K562 (cell line): ENCODE results near the gene ISL1. TPM values are rescaled to one million over a fixed set of nuclear protein-coding genes. Genes with fewer than 3 reads are reported as not detected.

Experiments used
- ATAC-seq: fragments of 200-7000 bp; cut with Tn5 transposase; 3 replicates; pipeline ENCODE4 v1.9.1; 2020; ENCODE audit warnings: moderate library complexity
- BruUV-seq: library from RNA; stranded (reverse); fragments of 400-500 nt; replicated peaks from 2 replicates; lab custom pipeline; 2021; lab: Mats Ljungman, UMichigan
- CTCF ChIA-PET: fragments of 300-600 bp; formaldehyde crosslinking; extraction: SDS; loops from one replicate; lab custom pipeline; 2021; ENCODE audit warnings: low intra/inter-chr PET ratio; lab: Yijun Ruan, JAX
- POLR2A ChIA-PET: fragments of 300-600, 350-650 bp; sonication (Branson Sonifier 250); formaldehyde crosslinking; extraction: SDS; loops from one replicate; lab custom pipeline; 2021; ENCODE audit warnings: antibody characterized with exemption, inconsistent platforms; lab: Yijun Ruan, JAX
- DNase-seq, 4 experiments: peaks; one replicate each; pipeline versions ENCODE4 v3.0.0 to v3.0.0-alpha.2; 2011 to 2018; ENCODE audit warnings: low spot score in 3 of 4, mixed read lengths in 3 of 4; ENCODE audit errors: extremely low read depth in 1 of 4
- FAIRE-seq: peaks from 2 replicates; lab custom pipeline; 2011; peaks lifted over from hg19 to GRCh38; lab: Jason Lieb, UNC
- H2AFZ ChIP-seq: 2 replicates; pipeline ENCODE4 v1.6.0; 2011; ENCODE audit warnings: low read depth, low read length, control low read depth, inconsistent platforms
- H3K27ac ChIP-seq: fragments of 200-600 bp; 3 replicates; pipeline ENCODE4 v1.8.0; 2011; ENCODE audit warnings: low read depth, mild to moderate bottlenecking, control low read depth, inconsistent platforms, low read length, moderate library complexity, mixed read lengths; ENCODE audit errors: extremely low read depth
- H3K27me3 ChIP-seq, 2 experiments: fragments of 300-600 bp in 1 of 2; 2 replicates in 1 of 2; 3 replicates in 1 of 2; pipeline versions ENCODE4 v1.6.0 to v1.8.0; 2011; ENCODE audit warnings: inconsistent platforms in 2 of 2, low read length in 2 of 2, mild to moderate bottlenecking in 1 of 2, mixed read lengths in 1 of 2, moderate library complexity in 1 of 2; ENCODE audit not compliant: control insufficient read depth in 2 of 2, insufficient read depth in 2 of 2
- H3K36me3 ChIP-seq: fragments of 300-600 bp; 3 replicates; pipeline ENCODE4 v1.8.0; 2011; ENCODE audit warnings: mild to moderate bottlenecking, low read length, inconsistent platforms; ENCODE audit not compliant: control insufficient read depth, insufficient read depth
- H3K4me1 ChIP-seq, 2 experiments: fragments of 200-600 bp in 1 of 2; replicated peaks in 1 of 2; 2 replicates in 1 of 2; 3 replicates in 1 of 2; pipeline versions ENCODE4 v1.5.1 to v1.8.0; 2011; ENCODE audit warnings: inconsistent platforms in 2 of 2, low read length in 2 of 2, mild to moderate bottlenecking in 1 of 2, mixed read lengths in 1 of 2, moderate library complexity in 1 of 2; ENCODE audit not compliant: control insufficient read depth in 2 of 2, insufficient read depth in 2 of 2
- H3K4me2 ChIP-seq: 2 replicates; pipeline ENCODE4 v1.6.1; 2011; ENCODE audit warnings: low read length, control low read depth, inconsistent platforms, mixed read lengths; ENCODE audit not compliant: insufficient read depth
- H3K4me3 ChIP-seq: fragments of 200-600 bp; sonication (generic), shearing (Covaris generic); 2 replicates; pipeline ENCODE4 v1.5.1; 2016; ENCODE audit warnings: control low read depth, inconsistent platforms
- H3K79me2 ChIP-seq: fragments of 200-600 bp; 3 replicates; pipeline ENCODE4 v1.8.0; 2011; ENCODE audit warnings: low read length, inconsistent platforms; ENCODE audit not compliant: control insufficient read depth, insufficient read depth
- H3K9ac ChIP-seq, 2 experiments: 2 replicates each; pipeline versions ENCODE4 v1.6.0 to v1.6.1; 2011; ENCODE audit warnings: low read depth in 2 of 2, low read length in 2 of 2, control low read depth in 1 of 2, inconsistent platforms in 1 of 2, mild to moderate bottlenecking in 1 of 2, mixed read lengths in 1 of 2; ENCODE audit not compliant: insufficient read depth in 1 of 2
- H3K9me1 ChIP-seq: one replicate; pipeline ENCODE4 v1.6.0; 2011; ENCODE audit warnings: inconsistent platforms, mild to moderate bottlenecking, low read length, moderate library complexity; ENCODE audit not compliant: control insufficient read depth, insufficient read depth
- H3K9me3 ChIP-seq: replicated peaks from 2 replicates; pipeline ENCODE4 v1.5.1; 2011; ENCODE audit warnings: low read depth, low read length, inconsistent platforms; ENCODE audit not compliant: control insufficient read depth, insufficient read depth
- H4K20me1 ChIP-seq: replicated peaks from 2 replicates; pipeline ENCODE4 v1.6.1; 2011; ENCODE audit warnings: low read length, inconsistent platforms, mixed read lengths; ENCODE audit not compliant: control insufficient read depth, insufficient read depth
- ARID4B ChIP-seq: sonication (generic); formaldehyde crosslinking; IDR thresholded peaks from 2 replicates; pipeline ENCODE4 v1.8.0; 2022; ENCODE audit warnings: mild to moderate bottlenecking, missing genetic modification reagents
- CREM ChIP-seq: IDR thresholded peaks from 2 replicates; pipeline ENCODE4 v1.6.1; 2014; ENCODE audit warnings: antibody characterized with exemption, low read depth
- DPF2 ChIP-seq: fragments of 450-650 bp; IDR thresholded peaks from 2 replicates; pipeline ENCODE4 v1.6.1; 2016
- JUNB ChIP-seq: fragments of 450-650 bp; formaldehyde crosslinking; conservative IDR thresholded peaks from 2 replicates; pipeline ENCODE4 v1.4.0; 2020; ENCODE audit warnings: mild to moderate bottlenecking
- MAFK ChIP-seq: IDR thresholded peaks from 2 replicates; pipeline ENCODE4 v1.6.1; 2011; ENCODE audit warnings: low read length, improper control_type of control experiment
- NBN ChIP-seq: fragments of 450-650 bp; IDR thresholded peaks from 2 replicates; pipeline ENCODE4 v1.6.1; 2016; ENCODE audit warnings: low read depth, mild to moderate bottlenecking
- SRSF7 ChIP-seq: fragments of 200-400 bp; formaldehyde crosslinking; optimal IDR thresholded peaks from 2 replicates; pipeline ENCODE3; 2017; ENCODE audit warnings: mild to moderate bottlenecking, low read depth, low read length
- ZNF121 ChIP-seq: sonication (generic); formaldehyde crosslinking; conservative IDR thresholded peaks from 2 replicates; pipeline ENCODE4 v1.8.0; 2022; ENCODE audit warnings: missing genetic modification reagents
- ZNF23 ChIP-seq: fragments of 250-450 bp; sonication (Bioruptor Pico); IDR thresholded peaks from 2 replicates; pipeline ENCODE4 v1.4.0; 2020; ENCODE audit warnings: mild to moderate bottlenecking
- ZNF232 ChIP-seq: sonication (generic); formaldehyde crosslinking; IDR thresholded peaks from 2 replicates; pipeline ENCODE4 v1.8.0; 2022; ENCODE audit warnings: mild to moderate bottlenecking, missing genetic modification reagents
- ZNF695 ChIP-seq: fragments of 450-650 bp; formaldehyde crosslinking; IDR thresholded peaks from 2 replicates; pipeline ENCODE4 v1.4.0; 2020; ENCODE audit warnings: mild to moderate bottlenecking, moderate library complexity
- WGBS: fragments of 100-300 bp; shearing (Covaris generic); methylation state at CpG from one replicate; pipeline ENCODE4 v1.1.6; 2016; ENCODE audit warnings: low coverage, mixed read lengths; ENCODE audit not compliant: insufficient coverage; ENCODE audit errors: missing lambda C conversion rate; 5-methylcytosine and 5-hydroxymethylcytosine counted together
- in situ Hi-C: fragments of 300-500 bp; cut with MboI; formaldehyde crosslinking; loops from 4 replicates; pipeline ENCODE4 v1.15.0; 2018; ENCODE audit warnings: inconsistent platforms, mixed read lengths
- intact Hi-C: fragments of 100-400 bp; cut with micrococcal nuclease; formaldehyde crosslinking; loops from 2 replicates; pipeline ENCODE4 v1.14.2; 2022
- polyA plus RNA-seq, 8 experiments: library from polyadenylated mRNA; depleted of rRNA in 4 of 8; stranded (reverse) in 5 of 8; unstranded in 3 of 8; fragments of >200 nt; fragmentation: Nextera tagmentation in 2 of 8; fragmentation: Illumina TruSeq in 1 of 8; extraction: Ambion mirVana in 2 of 8; extraction: Trizol in 1 of 8; gene quantifications; 2 replicates each; pipeline versions ENCODE4 v1.2.1 to v1.2.3, GENCODE V29; 2011 to 2014; ENCODE audit warnings: inconsistent platforms in 1 of 8, missing spikeins in 1 of 8
- total RNA-seq, 7 experiments: library from RNA; depleted of rRNA in 6 of 7; stranded (reverse); fragments of >200 nt in 6 of 7; fragmentation: Illumina TruSeq in 2 of 7; extraction: Trizol in 2 of 7; gene quantifications; 2 replicates each; pipeline versions ENCODE4 v1.2.1 to v1.2.3, GENCODE V29; 2011 to 2021; ENCODE audit warnings: low replicate concordance in 1 of 7
- TF ChIP-seq, protein P1 (sequence below): fragments of 450-650 bp; conservative IDR thresholded peaks from 2 replicates; pipeline ENCODE4 v1.6.1; 2016; ENCODE audit warnings: missing genetic modification characterization, low read depth, mild to moderate bottlenecking, control low read depth, missing compliant biosample characterization

The ISL1 gene
- total and polyA plus RNA-seq, 9 of the 15 experiments (the other 6 are each of a cell fraction or from before 2014, with no cell fraction given), result not detected

DNA sequence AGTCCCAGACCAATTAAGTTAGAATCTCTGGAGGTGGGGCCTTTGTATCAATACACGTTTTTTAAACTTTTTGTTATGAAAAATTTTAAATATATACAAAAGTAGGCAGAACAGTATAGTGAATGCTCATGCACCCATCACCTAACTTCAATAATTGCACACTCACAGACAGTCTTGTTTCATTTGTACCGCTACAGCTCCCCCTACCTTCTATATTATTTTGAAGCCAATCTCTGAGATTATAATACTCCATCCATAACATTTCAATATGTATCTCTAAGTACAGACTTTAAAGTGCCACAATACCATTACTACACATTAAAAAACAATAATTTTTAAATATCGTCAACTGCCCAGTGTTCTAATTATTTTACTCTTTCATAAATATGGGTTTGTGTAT, 32.9 kb downstream of the ISL1 start:
- Histone ChIP-seq H3K9me3 (no peaks in the 10 kb centered on the region), H3K27ac (no peak overlapping the region), H3K36me3 (no peaks in the 10 kb centered on the region), H3K27me3 (no peaks in the 10 kb centered on the region), H2AFZ (no peak overlapping the region), H3K9ac (no peak overlapping the region), H3K4me3 (no peak overlapping the region), H4K20me1 (no peaks in the 10 kb centered on the region), H3K9me1 (no peaks in the 10 kb centered on the region), H3K4me1 (no peaks in the 10 kb centered on the region), H3K79me2 (no peaks in the 10 kb centered on the region), H3K4me2 (no peak overlapping the region)
- in situ Hi-C loops (no loop called here), intact Hi-C loops (no loop called here)
- FAIRE-seq (no peak), ATAC-seq (no peak), DNase-seq (no peak)
- POLR2A ChIA-PET, result no interaction called here
- no peak for TF ChIP-seq MAFK
- TF ChIP-seq JUNB (CRISPR knock-in tag), result no peak
- TF ChIP-seq NBN, result no peak
- no peak for TF ChIP-seq ZNF695 (CRISPR knock-in tag)
- TF ChIP-seq ZNF121 (CRISPR knock-in tag), result no peak
- TF ChIP-seq ZNF232 (CRISPR knock-in tag), result no peak
- TF ChIP-seq, protein P1, sequence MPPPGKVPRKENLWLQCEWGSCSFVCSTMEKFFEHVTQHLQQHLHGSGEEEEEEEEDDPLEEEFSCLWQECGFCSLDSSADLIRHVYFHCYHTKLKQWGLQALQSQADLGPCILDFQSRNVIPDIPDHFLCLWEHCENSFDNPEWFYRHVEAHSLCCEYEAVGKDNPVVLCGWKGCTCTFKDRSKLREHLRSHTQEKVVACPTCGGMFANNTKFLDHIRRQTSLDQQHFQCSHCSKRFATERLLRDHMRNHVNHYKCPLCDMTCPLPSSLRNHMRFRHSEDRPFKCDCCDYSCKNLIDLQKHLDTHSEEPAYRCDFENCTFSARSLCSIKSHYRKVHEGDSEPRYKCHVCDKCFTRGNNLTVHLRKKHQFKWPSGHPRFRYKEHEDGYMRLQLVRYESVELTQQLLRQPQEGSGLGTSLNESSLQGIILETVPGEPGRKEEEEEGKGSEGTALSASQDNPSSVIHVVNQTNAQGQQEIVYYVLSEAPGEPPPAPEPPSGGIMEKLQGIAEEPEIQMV, result no peak
- no peak for TF ChIP-seq ZNF23 (CRISPR knock-in tag)
- TF ChIP-seq ARID4B (CRISPR knock-in tag), result no peak
- no peak for TF ChIP-seq CREM
- no peak for TF ChIP-seq SRSF7
- TF ChIP-seq DPF2, result no peak
- CTCF ChIA-PET, result no interaction called here
- 6% methylated on average over 2 of the region's 3 CpGs for WGBS
- BruUV-seq, result no TSS peak
